A549 (cell line): ENCODE results near the gene CARNS1.

Source experiments
- CBX8 ChIP-seq: fragments of 200-600 bp; sonication (generic); IDR thresholded peaks from 2 replicates; pipeline ENCODE4 v1.6.1; 2016
- CHD4 ChIP-seq: fragments of 200-600 bp; sonication (generic); IDR thresholded peaks from 2 replicates; pipeline ENCODE4 v1.6.1; 2016; ENCODE audit warnings: antibody characterized with exemption, mild to moderate bottlenecking, borderline replicate concordance
- ELK1 ChIP-seq: fragments of 150-350 bp; IDR thresholded peaks from 2 replicates; pipeline ENCODE4 v1.6.1; 2014; ENCODE audit warnings: low read depth, mild to moderate bottlenecking, low read length
- HMGXB4 ChIP-seq: fragments of 250-450 bp; sonication (Bioruptor Pico); IDR thresholded peaks from 2 replicates; pipeline ENCODE4 v1.5.0; 2021; ENCODE audit warnings: mild to moderate bottlenecking, moderate library complexity, borderline replicate concordance
- JUN ChIP-seq, 2 experiments: fragments of >200 bp; sonication (Bioruptor Twin); formaldehyde crosslinking; IDR thresholded peaks; 2 replicates in 1 of 2; 3 replicates in 1 of 2; pipeline ENCODE4 v1.6.1; 2016 to 2017
- MAFK ChIP-seq: fragments of 450-650 bp; IDR thresholded peaks from 2 replicates; pipeline ENCODE4 v1.6.1; 2014; ENCODE audit not compliant: partially characterized antibody
- POLR2A ChIP-seq: IDR thresholded peaks from 2 replicates; pipeline ENCODE4 v1.6.1; 2012; ENCODE audit warnings: mild to moderate bottlenecking, low read length
- ZFP36 ChIP-seq: fragments of 450-650 bp; IDR thresholded peaks from 2 replicates; pipeline ENCODE4 v1.6.1; 2014; ENCODE audit warnings: borderline replicate concordance; ENCODE audit not compliant: partially characterized antibody
- TF ChIP-seq, protein P1 (sequence below): fragments of >200 bp; sonication (Bioruptor Twin); formaldehyde crosslinking; IDR thresholded peaks from 3 replicates; pipeline ENCODE4 v1.5.1; 2016

DNA sequence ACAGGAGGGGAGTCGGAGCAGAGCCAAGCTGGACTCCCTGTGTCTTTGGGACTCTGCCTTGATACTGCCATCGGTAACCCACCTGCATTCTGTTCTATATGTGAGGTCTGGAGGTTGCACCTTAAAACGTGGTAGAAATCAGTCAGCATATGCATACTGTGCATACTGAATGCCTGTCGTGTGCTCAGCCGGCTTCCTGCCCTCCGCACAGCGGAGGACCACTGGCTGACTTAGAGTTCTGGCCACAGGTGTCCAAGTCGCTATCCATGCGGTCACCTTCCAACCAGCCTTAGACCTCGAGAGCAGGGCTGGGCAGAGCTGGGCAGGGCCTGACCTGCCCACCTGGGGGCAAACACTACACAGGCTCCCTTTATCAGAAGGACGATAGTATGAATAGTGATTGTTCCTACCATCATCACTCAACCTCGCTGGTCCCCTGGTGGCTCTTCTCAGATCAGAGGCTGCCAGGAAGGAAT, 7.8 kb upstream of the CARNS1 start:
- TF ChIP-seq HMGXB4 (CRISPR knock-in tag) (no peak), ZFP36 (no peak), MAFK (no peak), POLR2A (no peak), JUN (IDR thresholded peaks at IDR 0.05) (no peak), CHD4 (no peak), ELK1 (no peak), CBX8 (no peak)
- TF ChIP-seq, protein P1, sequence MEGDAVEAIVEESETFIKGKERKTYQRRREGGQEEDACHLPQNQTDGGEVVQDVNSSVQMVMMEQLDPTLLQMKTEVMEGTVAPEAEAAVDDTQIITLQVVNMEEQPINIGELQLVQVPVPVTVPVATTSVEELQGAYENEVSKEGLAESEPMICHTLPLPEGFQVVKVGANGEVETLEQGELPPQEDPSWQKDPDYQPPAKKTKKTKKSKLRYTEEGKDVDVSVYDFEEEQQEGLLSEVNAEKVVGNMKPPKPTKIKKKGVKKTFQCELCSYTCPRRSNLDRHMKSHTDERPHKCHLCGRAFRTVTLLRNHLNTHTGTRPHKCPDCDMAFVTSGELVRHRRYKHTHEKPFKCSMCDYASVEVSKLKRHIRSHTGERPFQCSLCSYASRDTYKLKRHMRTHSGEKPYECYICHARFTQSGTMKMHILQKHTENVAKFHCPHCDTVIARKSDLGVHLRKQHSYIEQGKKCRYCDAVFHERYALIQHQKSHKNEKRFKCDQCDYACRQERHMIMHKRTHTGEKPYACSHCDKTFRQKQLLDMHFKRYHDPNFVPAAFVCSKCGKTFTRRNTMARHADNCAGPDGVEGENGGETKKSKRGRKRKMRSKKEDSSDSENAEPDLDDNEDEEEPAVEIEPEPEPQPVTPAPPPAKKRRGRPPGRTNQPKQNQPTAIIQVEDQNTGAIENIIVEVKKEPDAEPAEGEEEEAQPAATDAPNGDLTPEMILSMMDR = no peak
